B cell (primary cell): Measurements from ENCODE around the gene ZNF679.

ENCODE experiments used
- EZH2 ChIP-seq: IDR thresholded peaks from 2 replicates; pipeline ENCODE4 v1.6.1; 2012; ENCODE audit warnings: borderline replicate concordance, low read depth, mild to moderate bottlenecking, moderate library complexity, low read length; ENCODE audit not compliant: insufficient read depth, poor library complexity, severe bottlenecking
- TF ChIP-seq, protein P1 (sequence below): fragments of 200-600 bp; IDR thresholded peaks from one replicate; pipeline ENCODE4 v1.8.0; 2022; ENCODE audit warnings: antibody characterized with exemption, mild to moderate bottlenecking

DNA sequence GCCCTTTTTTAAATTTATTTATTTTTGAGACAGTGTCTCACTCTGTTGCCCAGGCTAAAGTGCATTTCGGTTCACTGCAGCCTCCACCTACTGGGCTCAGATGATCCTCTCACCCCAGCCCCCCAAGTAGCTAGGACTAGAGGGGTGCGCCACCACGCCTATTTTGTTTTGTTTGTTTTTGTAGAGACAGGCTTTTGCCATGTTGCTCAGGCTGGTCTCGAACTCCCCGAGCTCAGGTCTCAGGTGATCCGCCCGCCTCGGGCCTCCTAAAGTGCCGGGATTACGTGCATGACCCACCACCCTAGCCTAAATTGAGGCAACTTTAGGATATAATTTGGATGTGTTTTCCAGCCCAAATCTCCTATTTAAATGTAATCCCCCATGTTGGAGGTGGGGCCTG, 86.3 kb downstream of the ZNF679 start:
- TF ChIP-seq EZH2, result no peak
- TF ChIP-seq, protein P1, sequence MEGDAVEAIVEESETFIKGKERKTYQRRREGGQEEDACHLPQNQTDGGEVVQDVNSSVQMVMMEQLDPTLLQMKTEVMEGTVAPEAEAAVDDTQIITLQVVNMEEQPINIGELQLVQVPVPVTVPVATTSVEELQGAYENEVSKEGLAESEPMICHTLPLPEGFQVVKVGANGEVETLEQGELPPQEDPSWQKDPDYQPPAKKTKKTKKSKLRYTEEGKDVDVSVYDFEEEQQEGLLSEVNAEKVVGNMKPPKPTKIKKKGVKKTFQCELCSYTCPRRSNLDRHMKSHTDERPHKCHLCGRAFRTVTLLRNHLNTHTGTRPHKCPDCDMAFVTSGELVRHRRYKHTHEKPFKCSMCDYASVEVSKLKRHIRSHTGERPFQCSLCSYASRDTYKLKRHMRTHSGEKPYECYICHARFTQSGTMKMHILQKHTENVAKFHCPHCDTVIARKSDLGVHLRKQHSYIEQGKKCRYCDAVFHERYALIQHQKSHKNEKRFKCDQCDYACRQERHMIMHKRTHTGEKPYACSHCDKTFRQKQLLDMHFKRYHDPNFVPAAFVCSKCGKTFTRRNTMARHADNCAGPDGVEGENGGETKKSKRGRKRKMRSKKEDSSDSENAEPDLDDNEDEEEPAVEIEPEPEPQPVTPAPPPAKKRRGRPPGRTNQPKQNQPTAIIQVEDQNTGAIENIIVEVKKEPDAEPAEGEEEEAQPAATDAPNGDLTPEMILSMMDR, result no peak
